Breast epithelium (tissue), 4 donors: Measurements from ENCODE around the gene RILP. TPM values are rescaled to one million over a fixed set of nuclear protein-coding genes. Genes with fewer than 3 reads are reported as not detected.

Experiments
- DNase-seq, 2 donors: peaks; one replicate each; pipeline ENCODE4 v3.0.0-alpha.2; 2019; ENCODE audit warnings: low spot score in 2 of 2
- H3K27ac ChIP-seq, 2 donors: fragments of 200-600 bp; sonication (generic) in 1 of 2; one replicate each; pipeline ENCODE4 v1.5.1; 2016 to 2019; ENCODE audit warnings: mild to moderate bottlenecking in 1 of 2
- H3K27me3 ChIP-seq, 2 donors: fragments of 200-600 bp; sonication (generic) in 1 of 2; one replicate each; pipeline versions ENCODE4 v1.5.1 to v1.6.0; 2017 to 2019; ENCODE audit warnings: control low read depth in 1 of 2, mild to moderate bottlenecking in 1 of 2
- H3K36me3 ChIP-seq: fragments of 200-600 bp; one replicate; pipeline ENCODE4 v1.5.1; 2019
- H3K4me1 ChIP-seq, 2 donors: fragments of 200-600 bp; sonication (generic); one replicate each; pipeline ENCODE4 v1.5.1; 2016 to 2019; ENCODE audit warnings: control low read depth in 1 of 2
- H3K4me3 ChIP-seq, 3 donors: fragments of 200-600 bp; sonication (generic); 1 replicate in 2 of 3; 2 replicates in 1 of 3; pipeline ENCODE4 v1.5.1; 2016 to 2019; ENCODE audit warnings: mild to moderate bottlenecking in 3 of 3, moderate library complexity in 2 of 3
- H3K9me3 ChIP-seq, 2 donors: fragments of 200-600 bp; sonication (generic) in 1 of 2; one replicate each; pipeline ENCODE4 v1.5.1; 2016 to 2019; ENCODE audit warnings: control low read depth in 1 of 2
- POLR2A ChIP-seq: fragments of 450-650 bp; IDR thresholded peaks from one replicate; pipeline ENCODE4 v1.6.1; 2016; ENCODE audit warnings: antibody characterized with exemption, mild to moderate bottlenecking, moderate library complexity
- POLR2AphosphoS5 ChIP-seq, 3 donors: sonication (generic); formaldehyde crosslinking; IDR thresholded peaks; one replicate each; pipeline ENCODE4 v1.6.1; 2017; ENCODE audit warnings: antibody characterized with exemption in 3 of 3
- intact Hi-C: fragments of 100-400 bp; cut with DNase I; formaldehyde crosslinking; loops from one replicate; pipeline ENCODE4 v1.15.1; 2023; ENCODE audit warnings: low total_unique reads
- total RNA-seq, 3 donors: library from RNA; depleted of rRNA; stranded (reverse); fragments of >200 nt; gene quantifications; one replicate each; pipeline ENCODE4 v1.1.0, GENCODE V29; 2016
- TF ChIP-seq, protein P1 (sequence below), 3 donors: fragments of 450-650 bp; IDR thresholded peaks; one replicate each; pipeline ENCODE4 v1.5.1; 2016 to 2017; ENCODE audit warnings: antibody characterized with exemption in 3 of 3, mild to moderate bottlenecking in 3 of 3, moderate library complexity in 3 of 3

The RILP gene
- total RNA-seq, 3 donors from 2014 or later, result 15.4 to 42.7 (median 31.1) TPM

DNA sequence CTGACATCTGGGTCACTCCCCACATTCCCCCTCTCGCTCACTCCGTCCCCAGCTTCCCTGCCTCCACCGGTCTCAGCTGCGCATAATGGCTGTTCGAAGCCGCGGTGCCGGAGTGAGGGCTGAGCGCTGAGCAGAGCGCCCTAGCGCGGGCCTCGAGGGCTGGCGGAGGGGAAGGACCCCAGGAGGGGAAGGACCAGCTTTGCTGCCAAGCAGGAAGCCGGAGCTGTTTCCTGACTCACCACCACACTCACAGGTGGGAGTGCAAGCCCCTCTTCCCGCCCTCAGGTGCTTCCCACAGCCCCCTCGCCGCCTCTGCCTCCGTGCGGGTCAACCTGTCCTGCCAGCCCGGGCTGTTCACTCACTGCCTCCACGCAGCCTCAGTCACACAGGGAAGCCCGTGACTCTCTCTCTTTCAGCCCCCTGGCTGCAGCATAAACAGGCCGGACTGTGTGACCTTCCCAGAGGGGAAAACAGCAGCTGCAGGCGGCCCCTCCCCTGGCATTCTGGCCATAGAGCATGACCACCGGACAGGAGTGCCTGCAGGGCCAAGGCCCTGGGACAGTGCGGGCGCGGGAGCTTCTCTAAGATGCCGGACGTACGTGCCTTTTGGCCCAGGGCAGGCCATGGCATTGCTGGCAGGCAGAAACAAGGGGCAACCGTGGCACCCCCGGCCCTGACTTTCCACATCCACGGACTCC is 44.7 kb downstream of the RILP start:
- TF ChIP-seq, protein P1, sequence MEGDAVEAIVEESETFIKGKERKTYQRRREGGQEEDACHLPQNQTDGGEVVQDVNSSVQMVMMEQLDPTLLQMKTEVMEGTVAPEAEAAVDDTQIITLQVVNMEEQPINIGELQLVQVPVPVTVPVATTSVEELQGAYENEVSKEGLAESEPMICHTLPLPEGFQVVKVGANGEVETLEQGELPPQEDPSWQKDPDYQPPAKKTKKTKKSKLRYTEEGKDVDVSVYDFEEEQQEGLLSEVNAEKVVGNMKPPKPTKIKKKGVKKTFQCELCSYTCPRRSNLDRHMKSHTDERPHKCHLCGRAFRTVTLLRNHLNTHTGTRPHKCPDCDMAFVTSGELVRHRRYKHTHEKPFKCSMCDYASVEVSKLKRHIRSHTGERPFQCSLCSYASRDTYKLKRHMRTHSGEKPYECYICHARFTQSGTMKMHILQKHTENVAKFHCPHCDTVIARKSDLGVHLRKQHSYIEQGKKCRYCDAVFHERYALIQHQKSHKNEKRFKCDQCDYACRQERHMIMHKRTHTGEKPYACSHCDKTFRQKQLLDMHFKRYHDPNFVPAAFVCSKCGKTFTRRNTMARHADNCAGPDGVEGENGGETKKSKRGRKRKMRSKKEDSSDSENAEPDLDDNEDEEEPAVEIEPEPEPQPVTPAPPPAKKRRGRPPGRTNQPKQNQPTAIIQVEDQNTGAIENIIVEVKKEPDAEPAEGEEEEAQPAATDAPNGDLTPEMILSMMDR (IDR thresholded peaks at IDR 0.05), result no peak
- TF ChIP-seq POLR2AphosphoS5 (IDR thresholded peaks at IDR 0.05), result no peak
- no peak for TF ChIP-seq POLR2A
- Histone ChIP-seq H3K4me3 (no peak overlapping the region), H3K4me1 (no peaks in the 10 kb centered on the region), H3K9me3 (peaks cover 0 to 4% of the 10 kb centered on the region in 2 donors), H3K27me3 (no peaks in the 10 kb centered on the region), H3K27ac (peak overlapping the region in 1 of 2 donors; percentile 12), H3K36me3 (no peaks in the 10 kb centered on the region)
- intact Hi-C loops, result no loop called here
- no peak for DNase-seq

DNA sequence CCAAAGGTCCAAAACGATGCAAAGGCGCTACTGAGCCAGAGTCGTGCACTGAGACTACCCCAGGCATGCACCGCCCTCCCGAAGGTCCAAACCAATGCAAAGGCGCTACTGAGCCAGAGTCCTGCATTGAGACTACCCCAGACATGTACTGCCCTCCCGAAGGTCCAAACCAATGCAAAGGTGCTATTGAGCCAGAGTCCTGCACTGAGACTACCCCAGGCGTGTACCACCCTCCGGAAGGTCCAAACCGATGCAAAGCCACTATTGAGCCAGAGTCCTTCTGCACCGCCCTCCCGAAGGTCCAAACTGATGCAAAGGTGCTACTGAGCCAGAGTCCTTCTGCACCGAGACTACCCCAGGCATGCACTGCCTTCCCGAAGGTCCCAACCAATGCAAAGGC is 48.1 kb downstream of the RILP start:
- no peak for TF ChIP-seq POLR2A
- TF ChIP-seq, protein P1 (IDR thresholded peaks at IDR 0.05), result no peak
- H3K27me3 ChIP-seq, result no peaks in the 10 kb centered on the region
- H3K36me3 ChIP-seq, result no peaks in the 10 kb centered on the region
- intact Hi-C loops, result no loop called here
- H3K9me3 ChIP-seq, result peaks cover 0 to 4% of the 10 kb centered on the region in 2 donors
- no peak for DNase-seq
- no peak overlapping the region for H3K4me3 ChIP-seq
- H3K27ac ChIP-seq, result no peak overlapping the region
- H3K4me1 ChIP-seq, result no peaks in the 10 kb centered on the region

GRCh38 chr17:1598399-1599095 is 51.1 kb downstream of the RILP start:
- Histone ChIP-seq H3K9me3 (peaks cover 0 to 4% of the 10 kb centered on the region in 2 donors), H3K4me1 (no peaks in the 10 kb centered on the region), H3K36me3 (no peaks in the 10 kb centered on the region), H3K27me3 (no peaks in the 10 kb centered on the region), H3K27ac (peak overlapping the region in 1 of 2 donors; percentile 58), H3K4me3 (no peak overlapping the region)
- intact Hi-C loops, result no loop called here
- DNase-seq, result no peak
- TF ChIP-seq POLR2A (no peak), POLR2AphosphoS5 (IDR thresholded peaks at IDR 0.05) (no peak)
- TF ChIP-seq, protein P1 (IDR thresholded peaks at IDR 0.05), result no peak

DNA sequence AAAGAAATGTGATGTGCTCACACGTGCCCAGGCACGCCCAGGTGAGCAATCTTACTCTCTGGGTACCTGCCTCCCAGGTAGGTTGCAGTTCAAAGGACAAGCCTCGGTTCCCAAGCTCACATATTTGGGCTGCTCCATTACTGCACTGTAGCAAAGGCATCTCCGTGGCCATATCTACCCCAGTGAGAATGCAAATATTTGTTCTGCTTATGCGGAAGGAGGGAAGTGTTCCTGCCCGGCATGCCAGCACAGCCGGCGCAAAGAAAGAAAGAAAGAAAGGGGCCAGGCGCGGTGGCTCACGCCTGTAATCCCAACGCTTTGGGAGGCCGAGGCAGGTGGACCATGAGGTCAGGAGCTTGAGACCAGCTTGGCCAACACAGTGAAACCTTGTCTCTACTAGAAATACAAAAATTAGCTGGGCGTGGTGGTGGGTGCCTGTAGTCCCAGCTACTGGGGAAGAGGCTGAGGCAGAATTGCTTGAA is 51.8 kb downstream of the RILP start:
- H3K36me3 ChIP-seq, result no peaks in the 10 kb centered on the region
- DNase-seq, result no peak
- H3K4me1 ChIP-seq, result no peaks in the 10 kb centered on the region
- peaks cover 0 to 4% of the 10 kb centered on the region in 2 donors for H3K9me3 ChIP-seq
- intact Hi-C loops, result no loop called here
- no peaks in the 10 kb centered on the region for H3K27me3 ChIP-seq
- H3K4me3 ChIP-seq, result no peak overlapping the region
- peak overlapping the region in 1 of 2 donors; percentile 58 for H3K27ac ChIP-seq
- TF ChIP-seq POLR2A, result no peak
- TF ChIP-seq POLR2AphosphoS5 (IDR thresholded peaks at IDR 0.05), result no peak
- TF ChIP-seq, protein P1 (IDR thresholded peaks at IDR 0.05), result no peak

Other genes starting within 250 kb of the RILP start
- gene YWHAE, start 249.6 kb downstream of the RILP start, total RNA-seq, result 100 to 1,000 TPM; 481 to 610 (median 518) TPM
- gene CRK, start 193.6 kb downstream of the RILP start, total RNA-seq, result 10 to 100 TPM; 73.7 to 84.5 (median 76.8) TPM
- gene MYO1C, start 157.2 kb downstream of the RILP start, total RNA-seq, result 100 to 1,000 TPM in 2 of 3 donors, 10 to 100 TPM in 1; 99.5 to 235 (median 137) TPM
- 100 to 1,000 TPM in 1 of 3 donors, 10 to 100 TPM in 2; 75.2 to 177 (median 88.8) TPM for gene INPP5K, start 133.3 kb downstream of the RILP start, total RNA-seq
- gene PITPNA, start 87.1 kb downstream of the RILP start, total RNA-seq, result 10 to 100 TPM; 24.6 to 37.7 (median 28.8) TPM
- gene SLC43A2, start 21.0 kb downstream of the RILP start, total RNA-seq, result 10 to 100 TPM; 13.8 to 18.9 (median 14.9) TPM
- 10 to 100 TPM in 1 of 3 donors, 1 to 10 TPM in 2; 4.2 to 11.5 (median 6.6) TPM for gene SCARF1, start 4.1 kb downstream of the RILP start, total RNA-seq
- gene PRPF8, start 35.0 kb upstream of the RILP start, total RNA-seq, result 100 to 1,000 TPM; 173 to 183 (median 176) TPM
- gene TLCD2, start 60.5 kb upstream of the RILP start, total RNA-seq, result 10 to 100 TPM in 1 of 3 donors, 1 to 10 TPM in 2; 3.7 to 10.9 (median 6.9) TPM
- 10 to 100 TPM; 36.6 to 52.6 (median 41.6) TPM for gene WDR81, start 74.8 kb upstream of the RILP start, total RNA-seq
- 10 to 100 TPM; 18.4 to 30.1 (median 21.3) TPM for gene SERPINF2, start 93.0 kb upstream of the RILP start, total RNA-seq
- gene SERPINF1, start 112.2 kb upstream of the RILP start, total RNA-seq, result 1,000 to 10,000 TPM in 1 of 3 donors, 100 to 1,000 TPM in 2; 427 to 3,050 (median 615) TPM
- 10 to 100 TPM; 16.0 to 20.3 (median 18.7) TPM for gene SMYD4, start 180.0 kb upstream of the RILP start, total RNA-seq
- 10 to 100 TPM; 34.7 to 40.6 (median 34.7) TPM for gene RPA1, start 180.1 kb upstream of the RILP start, total RNA-seq